Cardiac muscle cell (in vitro differentiated cells and primary cell): ENCODE results near the gene SLAMF7. TPM values are rescaled to one million over a fixed set of nuclear protein-coding genes. Genes with fewer than 3 reads are reported as not detected.

Experiments used
- DNase-seq, 2 donors: peaks; one replicate each; pipeline versions ENCODE4 v3.0.0 to v3.0.0-alpha.2; 2010 to 2017; ENCODE audit warnings: low read depth in 1 of 2, low spot score in 1 of 2
- H3K27ac ChIP-seq: fragments of 200-600 bp; sonication (generic); 2 replicates; pipeline ENCODE4 v1.5.1; 2016
- H3K27me3 ChIP-seq: fragments of 200-600 bp; sonication (generic); 2 replicates; pipeline ENCODE4 v1.6.0; 2016; ENCODE audit warnings: control low read depth
- H3K36me3 ChIP-seq: fragments of 200-600 bp; sonication (generic); 2 replicates; pipeline ENCODE4 v1.5.1; 2016; ENCODE audit warnings: control low read depth
- H3K4me1 ChIP-seq: fragments of 200-600 bp; sonication (generic); 2 replicates; pipeline ENCODE4 v1.8.1; 2017; ENCODE audit warnings: low read depth, mild to moderate bottlenecking, mixed run types
- H3K4me3 ChIP-seq: fragments of 200-600 bp; sonication (generic); 2 replicates; pipeline ENCODE4 v1.5.1; 2016; ENCODE audit warnings: mild to moderate bottlenecking
- H3K9me3 ChIP-seq: fragments of 200-600 bp; sonication (generic); 2 replicates; pipeline ENCODE4 v1.5.1; 2017; ENCODE audit warnings: low read depth, mild to moderate bottlenecking, control low read depth
- CTCF ChIP-seq: IDR thresholded peaks from 2 replicates; pipeline ENCODE4 v1.5.1; 2012; ENCODE audit warnings: low read depth, mild to moderate bottlenecking, low read length
- polyA plus RNA-seq: library from polyadenylated mRNA; unstranded; fragments of >200 nt; fragmentation: Nextera tagmentation; extraction: Ambion mirVana; gene quantifications from 2 replicates; pipeline ENCODE4 v1.2.1, GENCODE V29; 2016
- total RNA-seq: library from RNA; depleted of rRNA; stranded (reverse); fragments of >200 nt; gene quantifications from 2 replicates; pipeline ENCODE4 v1.2.3, GENCODE V29; 2016

The SLAMF7 gene
- total and polyA plus RNA-seq, 2 experiments from 2014 or later, result not detected

GRCh38 chr1:160722726-160723125 is 16.3 kb upstream of the SLAMF7 start:
- TF ChIP-seq CTCF, result no peak
- peaks cover 6% of the 10 kb centered on the region for H3K27me3 ChIP-seq
- H3K36me3 ChIP-seq, result no peaks in the 10 kb centered on the region
- no peaks in the 10 kb centered on the region for H3K9me3 ChIP-seq
- peaks cover 8% of the 10 kb centered on the region for H3K4me1 ChIP-seq
- H3K27ac ChIP-seq, result no peak overlapping the region
- DNase-seq, result no peak
- H3K4me3 ChIP-seq, result no peak overlapping the region

- peaks cover 8% of the 10 kb centered on the region for H3K4me1 ChIP-seq
- no peaks in the 10 kb centered on the region for H3K9me3 ChIP-seq
- H3K27me3 ChIP-seq, result peaks cover 6% of the 10 kb centered on the region
- no peak for DNase-seq
- H3K4me3 ChIP-seq, result no peak overlapping the region
- H3K27ac ChIP-seq, result no peak overlapping the region
- no peak for TF ChIP-seq CTCF
- no peaks in the 10 kb centered on the region for H3K36me3 ChIP-seq
These were observed 15.7 kb upstream of the SLAMF7 start for GRCh38 chr1:160723332-160723731.

GRCh38 chr1:160724465-160725242 is 14.4 kb upstream of the SLAMF7 start:
- Histone ChIP-seq H3K4me3 (no peak overlapping the region), H3K36me3 (no peaks in the 10 kb centered on the region), H3K27me3 (peaks cover 6% of the 10 kb centered on the region), H3K4me1 (peaks cover 8% of the 10 kb centered on the region), H3K9me3 (no peaks in the 10 kb centered on the region), H3K27ac (no peak overlapping the region)
- no peak for TF ChIP-seq CTCF
- DNase-seq, result no peak

- no peak for TF ChIP-seq CTCF
- H3K27me3 ChIP-seq, result peaks cover 6% of the 10 kb centered on the region
- peak overlapping the region; percentile 72 for H3K27ac ChIP-seq
These were observed 12.9 kb upstream of the SLAMF7 start for GRCh38 chr1:160726114-160726497.

GRCh38 chr1:160726498-160727315 is 12.3 kb upstream of the SLAMF7 start:
- Histone ChIP-seq H3K27ac (peak overlapping the region; percentile 72), H3K36me3 (no peaks in the 10 kb centered on the region), H3K4me3 (no peak overlapping the region), H3K4me1 (peaks cover 8% of the 10 kb centered on the region), H3K9me3 (no peaks in the 10 kb centered on the region), H3K27me3 (peaks cover 6% of the 10 kb centered on the region)
- peak; percentile 84 to 90 for DNase-seq
- peak; percentile 82 for TF ChIP-seq CTCF

More at GRCh38 chr1:160726114-160726497, 12.9 kb upstream of the SLAMF7 start:
- H3K36me3 ChIP-seq, result no peaks in the 10 kb centered on the region
- H3K4me1 ChIP-seq, result peaks cover 8% of the 10 kb centered on the region
- no peak overlapping the region for H3K4me3 ChIP-seq
- peak in 1 of 2 donors; percentile 17 for DNase-seq
- no peaks in the 10 kb centered on the region for H3K9me3 ChIP-seq
